ENCODE results near the gene CREB5. TPM values are rescaled to one million over a fixed set of nuclear protein-coding genes. Genes with fewer than 3 reads are reported as not detected.

CREB5 gene
- total and polyA plus RNA-seq, 2 donors from 2014 or later, result 3.4 to 27.2 TPM

DNA sequence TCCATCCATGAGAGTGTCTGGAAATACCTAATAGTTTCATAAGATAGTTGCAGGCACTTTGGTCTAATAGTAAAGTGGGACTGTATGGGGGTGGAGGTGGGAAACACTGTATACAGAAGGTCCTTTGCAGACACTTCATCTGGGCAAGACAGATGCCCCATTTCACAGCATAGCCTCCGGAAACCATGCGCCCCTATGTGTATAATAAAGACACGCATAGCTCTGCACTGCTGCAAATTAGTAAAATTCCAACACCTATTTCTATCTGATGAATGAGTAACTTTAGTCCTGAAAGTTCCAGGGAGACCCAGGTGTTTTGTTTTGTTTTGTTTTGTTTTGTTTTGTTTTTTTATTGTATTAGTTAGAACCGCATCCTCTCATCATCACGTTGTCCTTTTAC, 187.1 kb downstream of the CREB5 start:
- DNase-seq, result no peak
- H3K27ac ChIP-seq (ENCODE audit: low read depth in 2 of 2, low read length in 2 of 2), result no peak overlapping the region
- H3K9ac ChIP-seq (ENCODE audit: low read length in 3 of 3), result no peak overlapping the region
- H3K9me3 ChIP-seq (ENCODE audit: control insufficient read depth in 2 of 3, insufficient read depth in 1 of 3, low read length in 3 of 3), result no peaks in the 10 kb centered on the region
- no peak for FAIRE-seq
- TF ChIP-seq, protein P1, sequence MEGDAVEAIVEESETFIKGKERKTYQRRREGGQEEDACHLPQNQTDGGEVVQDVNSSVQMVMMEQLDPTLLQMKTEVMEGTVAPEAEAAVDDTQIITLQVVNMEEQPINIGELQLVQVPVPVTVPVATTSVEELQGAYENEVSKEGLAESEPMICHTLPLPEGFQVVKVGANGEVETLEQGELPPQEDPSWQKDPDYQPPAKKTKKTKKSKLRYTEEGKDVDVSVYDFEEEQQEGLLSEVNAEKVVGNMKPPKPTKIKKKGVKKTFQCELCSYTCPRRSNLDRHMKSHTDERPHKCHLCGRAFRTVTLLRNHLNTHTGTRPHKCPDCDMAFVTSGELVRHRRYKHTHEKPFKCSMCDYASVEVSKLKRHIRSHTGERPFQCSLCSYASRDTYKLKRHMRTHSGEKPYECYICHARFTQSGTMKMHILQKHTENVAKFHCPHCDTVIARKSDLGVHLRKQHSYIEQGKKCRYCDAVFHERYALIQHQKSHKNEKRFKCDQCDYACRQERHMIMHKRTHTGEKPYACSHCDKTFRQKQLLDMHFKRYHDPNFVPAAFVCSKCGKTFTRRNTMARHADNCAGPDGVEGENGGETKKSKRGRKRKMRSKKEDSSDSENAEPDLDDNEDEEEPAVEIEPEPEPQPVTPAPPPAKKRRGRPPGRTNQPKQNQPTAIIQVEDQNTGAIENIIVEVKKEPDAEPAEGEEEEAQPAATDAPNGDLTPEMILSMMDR (IDR thresholded peaks at IDR 0.05; ENCODE audit: borderline replicate concordance, extremely low read depth, insufficient read depth), result no peak
- intact Hi-C loops (cut with DNase I), result no loop called here
- H3K4me3 ChIP-seq (ENCODE audit: low read length in 3 of 3), result no peak overlapping the region
- no peaks in the 10 kb centered on the region for H3K4me1 ChIP-seq (ENCODE audit: control insufficient read depth in 2 of 3, insufficient read depth in 2 of 3, low read depth in 1 of 3, low read length in 3 of 3)
- no peaks in the 10 kb centered on the region for H3K36me3 ChIP-seq (ENCODE audit: control insufficient read depth in 2 of 3, insufficient read depth in 3 of 3, low read length in 3 of 3)
- no peaks in the 10 kb centered on the region for H3K27me3 ChIP-seq (ENCODE audit: control insufficient read depth, insufficient read depth, low read length)

DNA sequence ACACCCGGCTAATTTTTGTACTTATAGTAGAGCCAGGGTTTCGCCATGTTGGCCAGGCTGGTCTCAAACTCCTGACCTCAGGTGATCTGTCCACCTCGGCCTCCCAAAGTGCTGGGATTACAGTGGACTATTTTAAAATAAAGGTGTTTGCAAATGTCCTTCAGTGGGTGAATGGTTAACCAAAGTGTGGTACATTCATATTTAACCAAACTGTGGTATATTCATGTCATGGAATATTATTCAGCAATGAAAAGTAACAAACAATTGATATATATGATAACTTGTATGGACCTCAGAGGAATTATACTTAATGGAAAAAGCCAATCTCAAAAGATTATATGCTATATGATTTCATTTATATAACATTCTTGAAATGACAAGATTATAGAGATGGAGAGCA, 190.0 kb downstream of the CREB5 start:
- H3K4me1 ChIP-seq (ENCODE audit: control insufficient read depth in 2 of 3, insufficient read depth in 2 of 3, low read depth in 1 of 3, low read length in 3 of 3), result no peaks in the 10 kb centered on the region
- no peak overlapping the region for H3K9ac ChIP-seq (ENCODE audit: low read length in 3 of 3)
- TF ChIP-seq, protein P1 (IDR thresholded peaks at IDR 0.05; ENCODE audit: borderline replicate concordance, extremely low read depth, insufficient read depth), result no peak
- no peaks in the 10 kb centered on the region for H3K9me3 ChIP-seq (ENCODE audit: control insufficient read depth in 2 of 3, insufficient read depth in 1 of 3, low read length in 3 of 3)
- no peak overlapping the region for H3K27ac ChIP-seq (ENCODE audit: low read depth in 2 of 2, low read length in 2 of 2)
- H3K36me3 ChIP-seq (ENCODE audit: control insufficient read depth in 2 of 3, insufficient read depth in 3 of 3, low read length in 3 of 3), result no peaks in the 10 kb centered on the region
- intact Hi-C loops (cut with DNase I), result no loop called here
- FAIRE-seq (no peak), DNase-seq (no peak)
- no peak overlapping the region for H3K4me3 ChIP-seq (ENCODE audit: low read length in 3 of 3)
- no peaks in the 10 kb centered on the region for H3K27me3 ChIP-seq (ENCODE audit: control insufficient read depth, insufficient read depth, low read length)

DNA sequence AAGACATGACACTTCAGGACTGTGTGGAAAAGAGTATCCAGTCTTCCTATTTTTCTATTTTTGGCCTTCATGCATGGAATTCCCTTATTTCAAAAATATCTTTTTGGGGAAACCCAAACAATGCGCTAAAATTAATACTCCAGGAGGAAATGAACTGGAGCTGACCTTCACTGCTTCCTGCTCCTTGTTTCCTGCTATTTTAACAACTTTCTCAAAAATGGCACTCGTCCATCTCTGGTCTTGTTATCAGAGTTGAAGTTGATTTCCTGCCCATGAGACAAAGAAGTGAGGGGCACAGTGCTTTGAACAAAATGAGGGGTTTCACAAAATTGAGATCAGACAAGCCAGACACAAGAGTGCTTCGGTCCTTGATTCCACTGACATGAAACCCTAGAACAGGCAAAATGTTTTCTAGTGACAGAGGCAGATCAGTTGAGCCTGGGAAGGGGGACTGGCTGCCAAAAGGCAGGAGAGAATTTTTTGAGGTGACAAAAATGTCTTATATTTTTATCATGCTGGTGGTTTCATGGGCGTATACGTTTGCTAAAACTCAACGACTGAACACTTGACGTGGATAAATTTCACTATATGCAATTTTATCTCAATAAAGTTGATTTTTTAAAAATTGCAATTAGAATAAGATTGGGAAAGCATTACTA, 193.2 kb downstream of the CREB5 start:
- Histone ChIP-seq H3K27ac (ENCODE audit: low read depth in 2 of 2, low read length in 2 of 2) (no peak overlapping the region), H3K9ac (ENCODE audit: low read length in 3 of 3) (no peak overlapping the region)
- peak in 1 of 5 donors; percentile 46 for DNase-seq

More for the DNA sequence above, 193.2 kb downstream of the CREB5 start:
- no peaks in the 10 kb centered on the region for H3K4me1 ChIP-seq (ENCODE audit: control insufficient read depth in 2 of 3, insufficient read depth in 2 of 3, low read depth in 1 of 3, low read length in 3 of 3)
- no peak for FAIRE-seq
- no peaks in the 10 kb centered on the region for H3K27me3 ChIP-seq (ENCODE audit: control insufficient read depth, insufficient read depth, low read length)
- no peak overlapping the region for H3K4me3 ChIP-seq (ENCODE audit: low read length in 3 of 3)
- intact Hi-C loops (cut with DNase I), result no loop called here
- TF ChIP-seq, protein P1 (IDR thresholded peaks at IDR 0.05; ENCODE audit: borderline replicate concordance, extremely low read depth, insufficient read depth), result no peak
- no peaks in the 10 kb centered on the region for H3K9me3 ChIP-seq (ENCODE audit: control insufficient read depth in 2 of 3, insufficient read depth in 1 of 3, low read length in 3 of 3)
- H3K36me3 ChIP-seq (ENCODE audit: control insufficient read depth in 2 of 3, insufficient read depth in 3 of 3, low read length in 3 of 3), result no peaks in the 10 kb centered on the region
